Testis (tissue), 2 donors: Measurements from ENCODE around the gene STYK1.

Experiments
- POLR2A ChIP-seq: fragments of 450-650 bp; IDR thresholded peaks from one replicate; pipeline ENCODE4 v1.6.1; 2017; ENCODE audit warnings: antibody characterized with exemption, mild to moderate bottlenecking, moderate library complexity
- TF ChIP-seq, protein P1 (sequence below), 3 experiments: fragments of 450-650 bp in 2 of 3; fragments of 200-600 bp in 1 of 3; sonication (generic) in 1 of 3; IDR thresholded peaks; one replicate each; pipeline ENCODE4 v1.5.1; 2016 to 2019; ENCODE audit warnings: antibody characterized with exemption in 3 of 3, mild to moderate bottlenecking in 2 of 3, moderate library complexity in 1 of 3

- TF ChIP-seq, protein P1, sequence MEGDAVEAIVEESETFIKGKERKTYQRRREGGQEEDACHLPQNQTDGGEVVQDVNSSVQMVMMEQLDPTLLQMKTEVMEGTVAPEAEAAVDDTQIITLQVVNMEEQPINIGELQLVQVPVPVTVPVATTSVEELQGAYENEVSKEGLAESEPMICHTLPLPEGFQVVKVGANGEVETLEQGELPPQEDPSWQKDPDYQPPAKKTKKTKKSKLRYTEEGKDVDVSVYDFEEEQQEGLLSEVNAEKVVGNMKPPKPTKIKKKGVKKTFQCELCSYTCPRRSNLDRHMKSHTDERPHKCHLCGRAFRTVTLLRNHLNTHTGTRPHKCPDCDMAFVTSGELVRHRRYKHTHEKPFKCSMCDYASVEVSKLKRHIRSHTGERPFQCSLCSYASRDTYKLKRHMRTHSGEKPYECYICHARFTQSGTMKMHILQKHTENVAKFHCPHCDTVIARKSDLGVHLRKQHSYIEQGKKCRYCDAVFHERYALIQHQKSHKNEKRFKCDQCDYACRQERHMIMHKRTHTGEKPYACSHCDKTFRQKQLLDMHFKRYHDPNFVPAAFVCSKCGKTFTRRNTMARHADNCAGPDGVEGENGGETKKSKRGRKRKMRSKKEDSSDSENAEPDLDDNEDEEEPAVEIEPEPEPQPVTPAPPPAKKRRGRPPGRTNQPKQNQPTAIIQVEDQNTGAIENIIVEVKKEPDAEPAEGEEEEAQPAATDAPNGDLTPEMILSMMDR (IDR thresholded peaks at IDR 0.05) = no peak
- no peak for TF ChIP-seq POLR2A
These were observed 31.9 kb downstream of the STYK1 start for GRCh38 chr12:10641735-10642500.
